HG02943 (cell line): ENCODE data around the gene JDP2.

Source experiments
- ATAC-seq: cut with Tn5 transposase; IDR thresholded peaks from one replicate; pipeline ENCODE4 v1.9.1; 2021; ENCODE audit warnings: mild to moderate bottlenecking, low read depth, moderate library complexity; ENCODE audit not compliant: unreplicated experiment

The JDP2 gene

GRCh38 chr14:75477881-75478280, 50.1 kb downstream of the JDP2 start:
- no peak for ATAC-seq

DNA sequence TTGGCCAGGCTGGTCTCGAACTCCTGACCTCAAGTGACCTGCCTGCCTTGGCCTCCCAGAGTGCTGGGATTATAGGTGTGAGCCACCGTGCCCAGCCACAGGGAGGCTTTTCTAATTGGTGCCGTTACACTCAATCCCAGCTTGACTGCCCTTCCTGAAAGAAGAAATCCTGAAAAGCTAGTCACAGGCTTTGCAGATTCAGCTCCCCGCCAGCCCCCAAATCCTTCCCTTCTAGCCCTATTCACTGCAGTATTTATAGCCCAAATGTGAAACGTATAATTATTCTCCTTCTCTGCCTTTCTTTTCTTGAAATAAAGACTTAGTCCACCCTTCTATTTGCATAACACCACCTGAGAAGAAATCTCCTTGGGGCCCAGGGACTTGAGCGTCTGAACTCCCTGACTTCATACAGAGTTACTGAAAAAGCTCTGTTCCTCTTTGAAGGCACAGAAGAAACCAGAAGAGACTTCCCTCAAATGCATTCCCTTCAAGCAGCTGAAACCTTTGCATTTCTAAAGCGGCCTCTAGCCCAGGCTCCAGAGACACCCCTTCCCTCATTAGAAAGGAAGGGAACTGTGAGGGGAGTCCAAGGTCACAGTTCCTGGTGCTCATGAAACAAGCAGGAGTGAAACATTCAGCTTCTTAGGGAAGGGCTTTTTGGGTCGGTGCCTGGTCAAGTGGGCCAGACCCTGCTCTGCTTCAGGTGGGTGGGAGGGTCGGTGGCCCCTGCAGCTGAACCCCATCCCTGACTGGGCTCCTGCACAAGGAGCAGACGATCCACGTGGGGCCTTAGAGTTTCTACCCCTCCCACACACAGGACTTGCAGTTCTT, 52.2 kb downstream of the JDP2 start:
- ATAC-seq, result no peak

- no peak for ATAC-seq
Observed at GRCh38 chr14:75482366-75482765, 54.5 kb downstream of the JDP2 start.

- ATAC-seq, result no peak
Observed at GRCh38 chr14:75484711-75485429, 57.0 kb downstream of the JDP2 start.

DNA sequence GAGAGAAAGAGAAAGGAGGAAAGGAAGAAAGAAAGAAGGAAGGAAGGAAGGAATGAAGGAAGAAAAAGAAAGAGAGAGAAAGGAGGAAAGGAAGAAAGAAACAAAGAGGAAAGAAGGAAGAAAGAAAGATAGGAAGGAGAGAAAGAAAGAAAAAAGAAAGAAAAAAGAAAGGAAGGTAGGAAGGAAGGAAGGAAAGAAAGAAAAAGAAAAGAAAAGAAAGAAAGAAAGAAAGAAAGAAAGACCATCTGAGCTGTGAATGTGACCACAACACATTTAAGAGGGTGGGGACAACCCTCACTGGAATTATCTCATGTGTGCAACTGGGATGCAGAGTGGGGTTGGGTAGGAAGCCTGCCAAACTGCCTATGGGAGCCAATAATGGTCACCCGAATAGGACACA, 58.5 kb downstream of the JDP2 start:
- ATAC-seq, result no peak

DNA sequence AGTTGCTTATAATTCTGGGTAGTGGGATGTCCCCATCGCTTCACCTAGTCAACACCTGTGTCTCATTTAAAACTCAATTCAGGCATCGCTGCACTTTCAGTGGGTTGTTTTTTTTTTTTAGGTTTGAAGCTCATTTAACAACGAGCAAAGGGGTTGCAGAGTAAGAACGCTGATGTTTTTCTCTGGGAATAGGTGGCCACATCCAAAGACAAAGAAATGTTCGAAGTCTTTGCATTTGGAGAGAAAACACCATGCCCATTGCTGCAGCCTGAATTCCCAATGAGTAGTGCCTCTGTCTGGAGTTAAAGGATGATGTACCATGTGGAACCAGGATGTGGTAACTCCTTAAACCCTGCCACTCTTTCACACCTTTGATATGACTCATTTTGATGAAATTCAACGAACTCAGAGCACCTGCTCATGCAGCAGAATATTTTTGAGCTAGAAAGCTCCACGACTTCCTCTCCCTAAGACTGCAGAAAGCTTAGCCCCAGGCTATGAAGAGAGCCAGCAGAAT, 59.4 kb downstream of the JDP2 start:
- ATAC-seq, result peak; percentile 81

DNA sequence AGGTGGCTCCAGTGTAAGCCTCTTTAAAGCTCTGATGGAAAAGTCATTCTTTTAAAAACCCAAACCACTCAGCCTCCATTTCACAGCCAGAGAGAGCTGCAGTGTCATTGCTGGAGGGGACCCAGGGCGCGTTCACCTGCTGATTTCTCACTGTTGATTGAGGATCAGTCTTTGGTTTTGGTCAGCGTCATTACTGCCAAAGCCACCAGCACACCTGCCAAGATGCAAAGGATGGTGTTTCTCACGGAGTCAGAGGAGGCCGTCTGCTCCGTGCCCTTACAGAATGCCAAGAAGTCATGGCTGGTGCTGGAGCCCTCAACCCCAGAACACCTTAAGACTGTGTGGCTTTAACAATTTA, 61.6 kb downstream of the JDP2 start:
- ATAC-seq, result no peak

DNA sequence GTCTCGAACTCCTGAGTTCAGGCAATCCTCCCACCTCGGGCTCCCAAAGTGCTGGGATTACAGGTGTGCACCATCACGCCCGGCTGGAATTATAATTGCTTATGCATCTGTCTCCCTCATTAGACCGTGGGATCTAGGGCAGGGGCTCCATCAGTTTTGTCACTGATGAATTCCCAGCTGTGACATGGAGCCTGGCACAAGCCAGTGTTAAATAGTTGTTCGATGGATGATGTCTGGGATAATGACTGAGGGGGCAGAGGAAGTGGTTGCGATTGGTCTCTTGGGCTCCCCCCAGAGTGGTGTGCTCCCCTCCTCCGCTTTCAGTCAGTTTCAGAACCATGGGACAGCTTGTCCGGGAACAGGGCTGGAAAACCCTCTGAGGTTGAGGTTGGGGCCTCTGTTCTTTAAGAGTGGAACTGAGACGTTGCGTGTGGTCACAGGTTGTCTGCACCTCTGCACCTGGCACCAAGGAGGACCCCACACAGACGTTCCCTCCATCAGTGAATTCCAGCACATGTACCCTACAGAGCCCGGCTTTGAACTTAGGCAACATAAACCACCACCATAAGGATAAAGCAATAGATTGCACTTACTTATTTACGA, 63.7 kb downstream of the JDP2 start:
- no peak for ATAC-seq

GRCh38 chr14:75492832-75493591, 65.2 kb downstream of the JDP2 start:
- no peak for ATAC-seq

DNA sequence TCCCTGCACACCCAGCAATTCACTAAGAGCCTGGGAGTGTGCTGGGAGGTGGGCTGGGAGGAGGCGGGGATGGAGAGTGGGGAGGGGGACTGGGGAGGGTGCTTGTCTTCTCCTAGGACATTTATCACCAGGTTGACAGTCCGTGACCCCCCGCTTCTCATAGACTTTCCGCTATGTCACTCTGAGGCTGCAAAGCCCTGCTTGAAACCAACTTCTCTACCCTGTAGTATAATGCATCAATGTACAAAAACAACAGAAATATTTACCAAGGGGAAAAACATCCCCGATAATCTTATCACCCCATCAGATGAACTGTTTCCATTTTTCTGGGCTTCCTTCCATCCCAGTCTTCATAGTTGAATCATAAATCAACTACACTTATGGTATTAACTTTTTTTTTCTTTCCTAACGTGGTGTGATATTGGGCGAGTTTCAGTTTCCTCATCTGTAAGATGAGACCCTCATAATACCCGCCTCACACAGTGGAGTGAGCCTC, 65.8 kb downstream of the JDP2 start:
- no peak for ATAC-seq

DNA sequence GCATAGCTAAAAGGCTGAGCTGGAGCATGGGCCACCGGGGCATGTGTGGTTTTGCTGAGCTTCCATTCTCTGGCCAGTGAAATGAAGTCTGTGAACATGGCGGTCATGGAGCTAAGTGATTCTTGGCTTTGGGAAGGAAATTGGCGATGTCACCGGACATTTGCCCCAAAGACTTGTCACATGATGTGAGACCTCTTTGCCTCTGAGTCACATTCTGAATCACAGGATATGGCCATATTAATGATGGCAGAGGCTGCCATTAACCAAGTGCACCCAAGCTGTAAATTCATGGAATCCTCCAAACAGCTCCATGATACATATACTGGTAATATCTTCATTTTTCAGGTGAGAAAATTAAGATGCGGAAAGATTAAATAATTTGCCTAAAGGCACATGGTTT, 67.1 kb downstream of the JDP2 start:
- no peak for ATAC-seq

GRCh38 chr14:75495399-75495798, 67.6 kb downstream of the JDP2 start:
- no peak for ATAC-seq

DNA sequence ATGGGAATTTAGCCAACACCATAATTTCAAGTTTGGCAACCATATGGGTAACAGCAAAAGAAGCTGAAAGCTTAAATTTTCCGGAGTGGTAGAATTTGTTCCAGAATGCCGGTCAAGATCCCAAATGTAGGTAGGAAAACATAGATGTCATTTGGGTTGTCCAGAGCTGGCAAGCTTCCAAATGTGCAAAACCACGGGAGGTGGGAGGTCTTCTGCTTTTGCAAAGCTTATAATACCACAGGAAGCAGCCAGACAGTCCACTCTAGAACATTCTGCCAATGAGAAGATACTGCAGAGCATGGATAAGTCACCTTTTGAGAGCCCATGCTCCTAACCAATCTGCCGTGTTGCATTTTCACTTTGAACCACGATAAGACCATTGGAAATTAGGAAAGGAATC, 68.1 kb downstream of the JDP2 start:
- ATAC-seq, result no peak

DNA sequence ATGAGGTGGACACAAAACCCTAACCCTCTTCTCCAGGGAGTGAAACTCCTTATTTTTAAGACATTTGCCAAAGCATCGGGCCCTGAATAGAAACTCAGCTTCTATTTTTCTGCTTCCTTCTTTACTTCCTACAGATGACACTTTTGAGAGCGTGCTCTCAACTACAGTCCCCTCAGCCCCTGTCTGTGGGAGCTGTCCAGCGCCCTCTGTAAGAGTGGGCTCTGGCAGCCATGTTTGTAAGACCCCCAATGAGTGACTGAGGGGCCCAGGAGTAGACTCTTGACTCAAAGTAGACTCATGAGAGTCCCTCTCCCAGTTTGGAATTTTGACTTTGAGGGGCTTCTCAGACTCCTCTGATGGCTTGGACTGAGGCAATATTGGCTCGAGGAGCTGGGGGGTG, 68.9 kb downstream of the JDP2 start:
- no peak for ATAC-seq

DNA sequence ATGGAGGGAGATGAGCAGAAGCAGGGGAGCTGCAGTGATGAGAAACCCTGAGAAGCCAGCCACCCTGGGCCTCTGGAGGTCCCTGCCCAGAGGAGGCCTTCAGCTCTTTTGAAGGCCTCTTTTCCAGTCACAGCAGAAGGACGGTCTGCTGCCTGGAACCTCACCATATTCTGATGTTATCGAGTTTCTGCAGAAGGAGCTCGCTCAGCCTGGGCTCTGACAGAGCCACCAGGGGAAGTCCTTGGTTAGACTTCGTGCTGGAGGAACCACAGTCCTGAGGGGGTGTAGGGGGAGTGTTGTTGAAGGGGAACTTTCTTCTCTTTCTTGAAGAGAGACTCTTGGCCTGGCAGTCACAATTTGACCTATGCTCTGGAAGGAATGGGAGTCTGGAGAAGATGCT, 69.4 kb downstream of the JDP2 start:
- no peak for ATAC-seq

DNA sequence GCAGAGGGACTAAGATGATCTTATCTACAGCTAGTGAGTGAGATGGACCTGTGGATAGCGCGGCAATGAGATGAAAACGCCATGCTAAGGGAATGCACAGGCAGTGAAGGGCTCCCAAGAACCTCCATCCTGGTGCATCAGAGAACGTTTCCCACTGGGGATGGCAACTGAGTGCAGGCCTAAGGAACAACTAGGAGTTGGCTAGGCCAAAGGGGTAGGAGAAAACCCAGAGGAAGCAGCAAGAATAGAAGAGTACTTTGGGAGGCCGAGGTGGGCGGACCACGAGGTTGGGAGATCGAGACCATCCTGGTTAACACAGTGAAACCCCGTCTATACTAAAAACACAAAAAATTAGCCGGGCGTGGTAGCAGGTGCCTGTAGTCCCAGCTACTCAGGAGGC, 69.9 kb downstream of the JDP2 start:
- ATAC-seq, result no peak

GRCh38 chr14:75499084-75499875, 71.5 kb downstream of the JDP2 start:
- ATAC-seq, result no peak

DNA sequence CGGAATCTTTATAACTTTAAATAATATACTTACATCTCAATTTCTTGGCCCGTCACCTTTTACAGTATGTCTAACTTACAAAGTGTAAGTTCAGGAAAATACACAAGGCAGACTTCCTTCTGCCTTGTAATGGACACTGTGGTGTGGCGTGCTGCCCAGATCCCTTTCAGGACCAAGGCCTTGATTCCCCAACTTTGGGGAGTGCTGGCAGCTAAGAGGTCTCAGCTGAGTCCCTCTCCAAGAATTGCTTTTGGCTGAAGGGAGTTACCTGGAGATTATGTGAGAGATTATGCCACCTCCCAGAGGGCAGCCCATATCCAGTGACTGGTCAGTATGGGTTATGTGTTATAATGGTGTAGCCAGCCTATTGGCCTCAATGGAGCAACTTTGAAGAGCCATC, 73.3 kb downstream of the JDP2 start:
- ATAC-seq, result no peak

DNA sequence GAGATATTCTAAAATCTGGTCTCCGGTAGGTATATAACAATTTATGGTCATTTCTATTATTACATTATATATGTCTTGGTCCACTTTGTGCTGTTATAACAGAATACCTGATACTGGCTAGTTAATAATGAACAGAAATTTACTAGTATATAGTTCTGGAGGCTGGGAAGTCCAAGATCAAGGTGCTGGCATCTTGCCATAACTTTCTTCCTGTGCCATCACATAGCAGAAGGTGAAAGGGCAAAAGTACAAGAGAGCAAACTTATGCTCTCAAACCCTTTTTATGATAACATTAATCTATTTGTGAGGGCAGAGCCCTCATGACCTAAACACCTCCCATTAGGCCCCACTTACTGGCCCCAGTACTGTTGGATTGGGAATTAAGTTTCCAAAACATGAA, 76.6 kb downstream of the JDP2 start:
- no peak for ATAC-seq

GRCh38 chr14:75506930-75507329, 79.1 kb downstream of the JDP2 start:
- no peak for ATAC-seq
